Body of pancreas (tissue), 4 donors: ENCODE results near the gene ZNF43. TPM values are rescaled to one million over a fixed set of nuclear protein-coding genes. Genes with fewer than 3 reads are reported as not detected.
A peak's percentile ranks its signal among the peaks of the same experiment; 100 is the strongest.
"Not testable (repeated sequence)": the region's sequence is repeated elsewhere in the genome, so short reads cannot be mapped to it uniquely, and the experiment has no call there.

Experiments
- ATAC-seq: fragments of 150-250 bp; one replicate; pipeline ENCODE4 v1.9.1; 2016
- DNase-seq, 4 donors: peaks; one replicate each; pipeline ENCODE4 v3.0.0-alpha.2; 2019
- H3K27ac ChIP-seq, 4 donors: fragments of 200-600 bp; sonication (generic); 1 replicate in 3 of 4; 2 replicates in 1 of 4; pipeline versions ENCODE4 v1.5.1 to v1.6.1; 2016 to 2019; ENCODE audit warnings: mild to moderate bottlenecking in 1 of 4, mixed read lengths in 1 of 4, moderate library complexity in 1 of 4
- H3K27me3 ChIP-seq, 2 donors: fragments of 200-600 bp; sonication (generic); one replicate each; pipeline ENCODE4 v1.6.0; 2016; ENCODE audit warnings: mild to moderate bottlenecking in 1 of 2
- H3K36me3 ChIP-seq, 2 donors: fragments of 200-600 bp; sonication (generic); replicated peaks in 1 of 2; 2 replicates each; pipeline ENCODE4 v1.5.1; 2016; ENCODE audit warnings: low read depth in 2 of 2; ENCODE audit not compliant: insufficient read depth in 1 of 2
- H3K4me1 ChIP-seq: fragments of 200-600 bp; sonication (generic); one replicate; pipeline ENCODE4 v1.6.0; 2016
- H3K4me3 ChIP-seq, 2 donors: fragments of 200-600 bp; sonication (generic); 1 replicate in 1 of 2; 2 replicates in 1 of 2; pipeline ENCODE4 v1.5.1; 2016 to 2019
- H3K9me3 ChIP-seq, 3 donors: fragments of 200-600 bp; sonication (generic); 1 replicate in 2 of 3; 2 replicates in 1 of 3; pipeline ENCODE4 v1.5.1; 2016
- CTCF ChIP-seq, 7 experiments: fragments of 450-650 bp in 4 of 7; fragments of 200-600 bp in 3 of 7; sonication (generic) in 3 of 7; IDR thresholded peaks; one replicate each; pipeline ENCODE4 v1.5.1; 2016 to 2019; ENCODE audit warnings: antibody characterized with exemption in 7 of 7
- POLR2A ChIP-seq, 3 donors: fragments of 450-650 bp; IDR thresholded peaks; one replicate each; pipeline ENCODE4 v1.6.1; 2016; ENCODE audit warnings: antibody characterized with exemption in 3 of 3, mild to moderate bottlenecking in 2 of 3
- WGBS, 2 donors: methylation state at CpG; one replicate each; pipeline ENCODE4 v1.1.5; 2017; 5-methylcytosine and 5-hydroxymethylcytosine counted together
- intact Hi-C: fragments of 100-400 bp; cut with DNase I; formaldehyde crosslinking; loops from one replicate; pipeline ENCODE4 v1.15.1; 2023
- total RNA-seq, 2 donors: library from RNA; depleted of rRNA; stranded (reverse); fragments of >200 nt; gene quantifications; one replicate each; pipeline ENCODE4 v1.1.0, GENCODE V29; 2016

Gene ZNF43
- total RNA-seq: 1 to 10 TPM; 8.6 to 9.6 TPM

GRCh38 chr19:21835810-21836444, at the start of gene ZNF43:
ZNF43 (minus strand) TSS chr19:21836182; CDS start chr19:21836038, 144 bp downstream.
- 0% methylated on average over 3 to 29 of the region's 29 CpGs for WGBS, 2 donors
- TF ChIP-seq CTCF (IDR thresholded peaks at IDR 0.05) (no peak), POLR2A (IDR thresholded peaks at IDR 0.05) (peak; percentile 69 to 93 (median 92))
- Histone ChIP-seq H3K27me3 (no peaks in the 10 kb centered on the region), H3K27ac (peak within 1 kb of the TSS; percentile 37 to 90 (median 87)), H3K4me3 (peak within 1 kb of the TSS in 1 of 2 donors; percentile 32), H3K4me1 (peaks cover 7% of the 10 kb centered on the region), H3K36me3 (no peaks in the 10 kb centered on the region), H3K9me3 (no peaks in the 10 kb centered on the region)
- peak; percentile 95 to 98 (median 96) for DNase-seq
- intact Hi-C loops: no loop called here
- ATAC-seq: peak; percentile 99

GRCh38 chr19:21885516-21885915, 49.5 kb upstream of the ZNF43 start:
- ATAC-seq, H3K27ac ChIP-seq, intact Hi-C loops, H3K27me3 ChIP-seq, H3K4me1 ChIP-seq, DNase-seq, H3K9me3 ChIP-seq, H3K36me3 ChIP-seq, H3K4me3 ChIP-seq: not testable (repeated sequence)
- 48 to 69% methylated on average over 2 of the region's 2 CpGs for WGBS, 2 donors

GRCh38 chr19:21884786-21885185, 48.8 kb upstream of the ZNF43 start:
- H3K9me3 ChIP-seq, intact Hi-C loops, ATAC-seq, H3K27me3 ChIP-seq, H3K27ac ChIP-seq, H3K4me1 ChIP-seq, DNase-seq, H3K4me3 ChIP-seq, H3K36me3 ChIP-seq: not testable (repeated sequence)
- WGBS, 2 donors: 67 to 75% methylated on average over 8 of the region's 8 CpGs

GRCh38 chr19:21883516-21883915, 47.5 kb upstream of the ZNF43 start:
- Histone ChIP-seq H3K9me3 (no peaks in the 10 kb centered on the region), H3K36me3 (no peaks in the 10 kb centered on the region), H3K4me1 (no peaks in the 10 kb centered on the region), H3K27me3 (no peaks in the 10 kb centered on the region), H3K27ac (no peak overlapping the region), H3K4me3 (no peak overlapping the region)
- intact Hi-C loops: no loop called here
- WGBS, 2 donors: 61 to 80% methylated on average over 10 of the region's 10 CpGs
- DNase-seq (no peak), ATAC-seq (no peak)
- TF ChIP-seq CTCF (IDR thresholded peaks at IDR 0.05) (no peak), POLR2A (IDR thresholded peaks at IDR 0.05) (no peak)

- H3K36me3 ChIP-seq, ATAC-seq, H3K27ac ChIP-seq, intact Hi-C loops, H3K9me3 ChIP-seq, H3K4me3 ChIP-seq, H3K27me3 ChIP-seq, H3K4me1 ChIP-seq: not testable (repeated sequence)
- 37 to 48% methylated on average over 6 to 8 of the region's 9 CpGs for WGBS, 2 donors
- TF ChIP-seq CTCF (IDR thresholded peaks at IDR 0.05): peak in 1 of 7 experiments; percentile 21
- DNase-seq: peak in 2 of 4 donors; percentile 3 to 24
Observed at GRCh38 chr19:21880761-21881160, 44.8 kb upstream of the ZNF43 start.

- no peaks in the 10 kb centered on the region for H3K4me1 ChIP-seq
- TF ChIP-seq CTCF (IDR thresholded peaks at IDR 0.05) (no peak), POLR2A (IDR thresholded peaks at IDR 0.05) (no peak)
- ATAC-seq (no peak), DNase-seq (no peak)
- no peaks in the 10 kb centered on the region for H3K36me3 ChIP-seq
- no peaks in the 10 kb centered on the region for H3K9me3 ChIP-seq
- intact Hi-C loops: no loop called here
- H3K27ac ChIP-seq: no peak overlapping the region
- H3K4me3 ChIP-seq: no peak overlapping the region
- H3K27me3 ChIP-seq: no peaks in the 10 kb centered on the region
- 64 to 75% methylated on average over 4 of the region's 4 CpGs for WGBS, 2 donors
Observed at GRCh38 chr19:21878646-21879045, 42.7 kb upstream of the ZNF43 start.
